K562 (cell line): ENCODE measurements around the gene APLNR. TPM values are rescaled to one million over a fixed set of nuclear protein-coding genes. Genes with fewer than 3 reads are reported as not detected.

Experiments
- HNRNPH1 ChIP-seq: fragments of 200-400 bp; formaldehyde crosslinking; optimal IDR thresholded peaks from 2 replicates; pipeline ENCODE3; 2017; ENCODE audit warnings: low read depth, mild to moderate bottlenecking, low read length, moderate library complexity
- MAFK ChIP-seq: IDR thresholded peaks from 2 replicates; pipeline ENCODE4 v1.6.1; 2011; ENCODE audit warnings: low read length, improper control_type of control experiment
- NCOA1 ChIP-seq: fragments of 450-650 bp; IDR thresholded peaks from 2 replicates; pipeline ENCODE4 v1.6.1; 2016; ENCODE audit warnings: low read depth
- SOX6 ChIP-seq: fragments of 450-650 bp; IDR thresholded peaks from 2 replicates; pipeline ENCODE4 v1.6.1; 2014; ENCODE audit warnings: mild to moderate bottlenecking
- TBP ChIP-seq: optimal IDR thresholded peaks from 2 replicates; pipeline ENCODE3; 2011; ENCODE audit warnings: low read depth, low read length, improper control_type of control experiment
- TGIF2 ChIP-seq: sonication (generic); formaldehyde crosslinking; IDR thresholded peaks from 2 replicates; pipeline ENCODE4 v1.8.1; 2022; ENCODE audit warnings: mild to moderate bottlenecking, missing genetic modification reagents, moderate library complexity
- ZNF77 ChIP-seq: fragments of 250-450 bp; sonication (Bioruptor Pico); IDR thresholded peaks from 2 replicates; pipeline ENCODE4 v1.5.0; 2020
- ZSCAN32 ChIP-seq: fragments of 450-650 bp; formaldehyde crosslinking; IDR thresholded peaks from 2 replicates; pipeline ENCODE4 v1.4.0; 2020; ENCODE audit warnings: mild to moderate bottlenecking, moderate library complexity
- polyA plus RNA-seq, 8 experiments: library from polyadenylated mRNA; depleted of rRNA in 4 of 8; stranded (reverse) in 5 of 8; unstranded in 3 of 8; fragments of >200 nt; fragmentation: Nextera tagmentation in 2 of 8; fragmentation: Illumina TruSeq in 1 of 8; extraction: Ambion mirVana in 2 of 8; extraction: Trizol in 1 of 8; gene quantifications; 2 replicates each; pipeline versions ENCODE4 v1.2.1 to v1.2.3, GENCODE V29; 2011 to 2014; ENCODE audit warnings: inconsistent platforms in 1 of 8, missing spikeins in 1 of 8
- total RNA-seq, 7 experiments: library from RNA; depleted of rRNA in 6 of 7; stranded (reverse); fragments of >200 nt in 6 of 7; fragmentation: Illumina TruSeq in 2 of 7; extraction: Trizol in 2 of 7; gene quantifications; 2 replicates each; pipeline versions ENCODE4 v1.2.1 to v1.2.3, GENCODE V29; 2011 to 2021; ENCODE audit warnings: low replicate concordance in 1 of 7
- TF ChIP-seq, protein P1 (sequence below), 2 experiments: fragments of 450-650 bp in 1 of 2; sonication (generic) in 1 of 2; formaldehyde crosslinking in 1 of 2; IDR thresholded peaks; 2 replicates each; pipeline versions ENCODE4 v1.7.1 to v1.9.0; 2016 to 2022; ENCODE audit warnings: inconsistent platforms in 1 of 2, mild to moderate bottlenecking in 1 of 2, missing genetic modification reagents in 1 of 2
- TF ChIP-seq, protein P2 (sequence below): fragments of 250-450 bp; sonication (Bioruptor Pico); IDR thresholded peaks from 2 replicates; pipeline ENCODE4 v1.4.0; 2020

APLNR gene
- total and polyA plus RNA-seq, 9 of the 15 experiments (the other 6 are each of a cell fraction or from before 2014, with no cell fraction given), result 0.15 to 2.0 (median 0.65) TPM

DNA sequence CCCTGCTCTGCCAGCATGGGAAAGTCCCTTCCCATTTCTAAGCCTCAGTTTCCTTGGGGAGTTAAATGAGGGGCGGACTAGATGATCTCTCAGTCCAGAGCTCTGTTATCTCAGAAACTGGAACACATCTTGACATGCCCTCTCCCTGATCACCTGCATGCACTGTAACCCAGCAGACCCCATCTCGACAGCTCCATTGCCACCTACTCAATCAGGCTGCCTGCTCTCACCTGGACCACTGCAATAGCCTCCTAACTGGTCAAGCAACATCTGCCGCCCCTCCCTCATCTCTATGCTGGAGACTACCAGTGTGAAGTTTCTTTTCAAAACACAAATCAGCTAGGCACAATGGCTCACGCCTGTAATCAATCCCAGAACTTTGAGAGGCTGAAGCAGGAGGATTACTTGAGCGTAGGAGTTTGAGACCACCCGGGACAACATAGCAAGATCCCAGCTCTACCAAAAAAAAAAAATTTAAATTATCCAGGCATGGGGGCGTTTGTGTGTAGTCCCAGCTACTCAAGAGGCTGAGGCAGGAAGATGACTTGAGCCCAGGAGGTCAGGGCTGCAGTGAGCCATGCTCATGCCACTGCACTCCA lies 33.1 kb downstream of the APLNR start (continued):
- TF ChIP-seq, protein P1, sequence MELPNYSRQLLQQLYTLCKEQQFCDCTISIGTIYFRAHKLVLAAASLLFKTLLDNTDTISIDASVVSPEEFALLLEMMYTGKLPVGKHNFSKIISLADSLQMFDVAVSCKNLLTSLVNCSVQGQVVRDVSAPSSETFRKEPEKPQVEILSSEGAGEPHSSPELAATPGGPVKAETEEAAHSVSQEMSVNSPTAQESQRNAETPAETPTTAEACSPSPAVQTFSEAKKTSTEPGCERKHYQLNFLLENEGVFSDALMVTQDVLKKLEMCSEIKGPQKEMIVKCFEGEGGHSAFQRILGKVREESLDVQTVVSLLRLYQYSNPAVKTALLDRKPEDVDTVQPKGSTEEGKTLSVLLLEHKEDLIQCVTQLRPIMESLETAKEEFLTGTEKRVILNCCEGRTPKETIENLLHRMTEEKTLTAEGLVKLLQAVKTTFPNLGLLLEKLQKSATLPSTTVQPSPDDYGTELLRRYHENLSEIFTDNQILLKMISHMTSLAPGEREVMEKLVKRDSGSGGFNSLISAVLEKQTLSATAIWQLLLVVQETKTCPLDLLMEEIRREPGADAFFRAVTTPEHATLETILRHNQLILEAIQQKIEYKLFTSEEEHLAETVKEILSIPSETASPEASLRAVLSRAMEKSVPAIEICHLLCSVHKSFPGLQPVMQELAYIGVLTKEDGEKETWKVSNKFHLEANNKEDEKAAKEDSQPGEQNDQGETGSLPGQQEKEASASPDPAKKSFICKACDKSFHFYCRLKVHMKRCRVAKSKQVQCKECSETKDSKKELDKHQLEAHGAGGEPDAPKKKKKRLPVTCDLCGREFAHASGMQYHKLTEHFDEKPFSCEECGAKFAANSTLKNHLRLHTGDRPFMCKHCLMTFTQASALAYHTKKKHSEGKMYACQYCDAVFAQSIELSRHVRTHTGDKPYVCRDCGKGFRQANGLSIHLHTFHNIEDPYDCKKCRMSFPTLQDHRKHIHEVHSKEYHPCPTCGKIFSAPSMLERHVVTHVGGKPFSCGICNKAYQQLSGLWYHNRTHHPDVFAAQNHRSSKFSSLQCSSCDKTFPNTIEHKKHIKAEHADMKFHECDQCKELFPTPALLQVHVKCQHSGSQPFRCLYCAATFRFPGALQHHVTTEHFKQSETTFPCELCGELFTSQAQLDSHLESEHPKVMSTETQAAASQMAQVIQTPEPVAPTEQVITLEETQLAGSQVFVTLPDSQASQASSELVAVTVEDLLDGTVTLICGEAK (IDR thresholded peaks at IDR 0.05), result no peak
- TF ChIP-seq, protein P1 (CRISPR knock-in tag; IDR thresholded peaks at IDR 0.05), result no peak
- TF ChIP-seq MAFK (no peak), TBP (no peak), HNRNPH1 (no peak), SOX6 (no peak), ZSCAN32 (CRISPR knock-in tag) (no peak), NCOA1 (no peak), TGIF2 (CRISPR knock-in tag) (no peak), ZNF77 (no peak)
- TF ChIP-seq, protein P2, sequence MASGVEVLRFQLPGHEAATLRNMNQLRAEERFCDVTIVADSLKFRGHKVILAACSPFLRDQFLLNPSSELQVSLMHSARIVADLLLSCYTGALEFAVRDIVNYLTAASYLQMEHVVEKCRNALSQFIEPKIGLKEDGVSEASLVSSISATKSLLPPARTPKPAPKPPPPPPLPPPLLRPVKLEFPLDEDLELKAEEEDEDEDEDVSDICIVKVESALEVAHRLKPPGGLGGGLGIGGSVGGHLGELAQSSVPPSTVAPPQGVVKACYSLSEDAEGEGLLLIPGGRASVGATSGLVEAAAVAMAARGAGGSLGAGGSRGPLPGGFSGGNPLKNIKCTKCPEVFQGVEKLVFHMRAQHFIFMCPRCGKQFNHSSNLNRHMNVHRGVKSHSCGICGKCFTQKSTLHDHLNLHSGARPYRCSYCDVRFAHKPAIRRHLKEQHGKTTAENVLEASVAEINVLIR (CRISPR knock-in tag), result no peak
- TF ChIP-seq, all 486 proteins: peak for 0
